Mucosa of descending colon (tissue), 3 donors: ENCODE data around the gene IQCN. TPM values are rescaled to one million over a fixed set of nuclear protein-coding genes. Genes with fewer than 3 reads are reported as not detected.

Experiments
- ATAC-seq: fragments of 200-7000 bp; cut with Tn5 transposase; one replicate; pipeline ENCODE4 v1.9.1; 2020; ENCODE audit warnings: mild to moderate bottlenecking, moderate library complexity
- DNase-seq, 3 donors: peaks; one replicate each; pipeline ENCODE4 v3.0.0-alpha.2; 2020
- H3K36me3 ChIP-seq: fragments of 200-600 bp; one replicate; pipeline ENCODE4 v1.8.0; 2021; ENCODE audit warnings: low read depth, mild to moderate bottlenecking
- H3K4me1 ChIP-seq: fragments of 200-600 bp; one replicate; pipeline ENCODE4 v1.8.0; 2021; ENCODE audit warnings: low read depth, mild to moderate bottlenecking
- H3K4me3 ChIP-seq: fragments of 200-600 bp; one replicate; pipeline ENCODE4 v1.8.0; 2021; ENCODE audit warnings: mild to moderate bottlenecking
- H3K9me3 ChIP-seq: fragments of 200-600 bp; one replicate; pipeline ENCODE4 v1.8.0; 2021; ENCODE audit warnings: mild to moderate bottlenecking
- intact Hi-C, 2 donors: fragments of 100-400 bp; cut with DNase I in 1 of 2; cut with micrococcal nuclease in 1 of 2; formaldehyde crosslinking; loops; one replicate each; pipeline versions ENCODE4 v1.11.0 to v1.11.1; 2022; cut with DNase I, micrococcal nuclease
- total RNA-seq, 3 donors: library from RNA; stranded (reverse); fragmentation: NEBNext Ultra II Directional in 2 of 3; extraction: Animal tissue kit (Norgen Biotek cat#: 25700) in 2 of 3; gene quantifications; one replicate each; pipeline versions ENCODE4 v1.2.1 to v1.2.4, GENCODE V29; 2021 to 2023
- TF ChIP-seq, protein P1 (sequence below): fragments of 200-600 bp; IDR thresholded peaks from one replicate; pipeline ENCODE4 v1.8.0; 2022; ENCODE audit warnings: antibody characterized with exemption, mild to moderate bottlenecking
- donor health status: DM: no; HTN: no; CAD: no; lungs with moderate emphysema.
- donor health status: DM: no; HTN: no; CAD: no.
- donor health status: DM: no; HTN: yes; CAD: no.

Gene IQCN
- total RNA-seq, 3 donors from 2014 or later: 4.4 to 10.6 (median 8.0) TPM

GRCh38 chr19:18295034-18295451 lies 20.8 kb upstream of the IQCN start:
- Histone ChIP-seq H3K4me3 (no peak overlapping the region), H3K4me1 (peaks cover 20% of the 10 kb centered on the region), H3K36me3 (no peaks in the 10 kb centered on the region), H3K9me3 (no peaks in the 10 kb centered on the region)
- no peak for ATAC-seq
- intact Hi-C loops: no loop called here
- DNase-seq: no peak
- TF ChIP-seq, protein P1, sequence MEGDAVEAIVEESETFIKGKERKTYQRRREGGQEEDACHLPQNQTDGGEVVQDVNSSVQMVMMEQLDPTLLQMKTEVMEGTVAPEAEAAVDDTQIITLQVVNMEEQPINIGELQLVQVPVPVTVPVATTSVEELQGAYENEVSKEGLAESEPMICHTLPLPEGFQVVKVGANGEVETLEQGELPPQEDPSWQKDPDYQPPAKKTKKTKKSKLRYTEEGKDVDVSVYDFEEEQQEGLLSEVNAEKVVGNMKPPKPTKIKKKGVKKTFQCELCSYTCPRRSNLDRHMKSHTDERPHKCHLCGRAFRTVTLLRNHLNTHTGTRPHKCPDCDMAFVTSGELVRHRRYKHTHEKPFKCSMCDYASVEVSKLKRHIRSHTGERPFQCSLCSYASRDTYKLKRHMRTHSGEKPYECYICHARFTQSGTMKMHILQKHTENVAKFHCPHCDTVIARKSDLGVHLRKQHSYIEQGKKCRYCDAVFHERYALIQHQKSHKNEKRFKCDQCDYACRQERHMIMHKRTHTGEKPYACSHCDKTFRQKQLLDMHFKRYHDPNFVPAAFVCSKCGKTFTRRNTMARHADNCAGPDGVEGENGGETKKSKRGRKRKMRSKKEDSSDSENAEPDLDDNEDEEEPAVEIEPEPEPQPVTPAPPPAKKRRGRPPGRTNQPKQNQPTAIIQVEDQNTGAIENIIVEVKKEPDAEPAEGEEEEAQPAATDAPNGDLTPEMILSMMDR: no peak

GRCh38 chr19:18294467-18294864 lies 20.2 kb upstream of the IQCN start:
- ATAC-seq (peak; percentile 2), DNase-seq (peak; percentile 70 to 92 (median 71))
- no peak overlapping the region for H3K4me3 ChIP-seq
- H3K4me1 ChIP-seq: peaks cover 20% of the 10 kb centered on the region
- intact Hi-C loops: no loop called here
- H3K36me3 ChIP-seq: no peaks in the 10 kb centered on the region
- TF ChIP-seq, protein P1: no peak
- H3K9me3 ChIP-seq: no peaks in the 10 kb centered on the region

- DNase-seq (peak in 1 of 3 donors; percentile 36), ATAC-seq (no peak)
- intact Hi-C loops: no loop called here
- Histone ChIP-seq H3K9me3 (no peaks in the 10 kb centered on the region), H3K4me1 (peaks cover 20% of the 10 kb centered on the region), H3K4me3 (no peak overlapping the region), H3K36me3 (no peaks in the 10 kb centered on the region)
- TF ChIP-seq, protein P1: no peak
These were observed 19.6 kb upstream of the IQCN start for GRCh38 chr19:18293642-18294466.

GRCh38 chr19:18292810-18293641 lies 18.8 kb upstream of the IQCN start:
- TF ChIP-seq, protein P1: no peak
- Histone ChIP-seq H3K4me1 (peaks cover 20% of the 10 kb centered on the region), H3K4me3 (peak overlapping the region; percentile 14), H3K9me3 (no peaks in the 10 kb centered on the region), H3K36me3 (no peaks in the 10 kb centered on the region)
- DNase-seq: peak; percentile 81 to 89 (median 87)
- intact Hi-C loops: no loop called here
- ATAC-seq: peak; percentile 59

DNA sequence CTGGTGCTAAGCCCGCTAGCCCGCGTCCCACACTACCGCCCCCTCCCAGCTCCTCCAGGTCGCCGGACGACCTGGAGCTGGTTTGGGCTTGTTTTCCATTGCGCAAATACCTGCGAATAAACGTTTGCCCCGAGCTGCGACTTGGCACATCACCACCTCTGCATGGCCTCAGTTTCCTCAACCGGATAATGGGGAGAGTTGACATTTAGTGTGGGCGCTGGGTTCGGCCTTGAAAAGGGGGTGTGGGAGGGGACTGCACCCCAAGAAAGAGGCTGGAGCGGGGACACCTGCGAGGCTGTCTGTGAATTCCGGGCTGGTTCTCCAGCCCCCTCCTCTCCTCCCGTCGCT lies 18.2 kb upstream of the IQCN start:
- peak; percentile 35 for ATAC-seq
- TF ChIP-seq, protein P1: no peak
- Histone ChIP-seq H3K9me3 (no peaks in the 10 kb centered on the region), H3K36me3 (no peaks in the 10 kb centered on the region), H3K4me3 (peak overlapping the region; percentile 14), H3K4me1 (peaks cover 20% of the 10 kb centered on the region)
- intact Hi-C loops: no loop called here
- DNase-seq: peak in 1 of 3 donors; percentile 60
